ENCODE results near the gene PSMD13.
"Not testable (repeated sequence)": the region's sequence is repeated elsewhere in the genome, so short reads cannot be mapped to it uniquely, and the experiment has no call there.

Gene PSMD13

GRCh38 chr11:279040-279965 is 42.5 kb downstream of the PSMD13 start:
- no peak for DNase-seq

- no peak for DNase-seq
Observed at GRCh38 chr11:279966-280705, 43.4 kb downstream of the PSMD13 start.

- no peak for DNase-seq
Observed at GRCh38 chr11:280706-281485, 44.1 kb downstream of the PSMD13 start.

GRCh38 chr11:281486-282161 is 44.8 kb downstream of the PSMD13 start:
- DNase-seq: no peak

- no peak for DNase-seq
Observed at GRCh38 chr11:282171-282570, 45.4 kb downstream of the PSMD13 start.

- no peak for DNase-seq
Observed at GRCh38 chr11:282630-283360, 46.0 kb downstream of the PSMD13 start.

GRCh38 chr11:283405-284104 is 46.8 kb downstream of the PSMD13 start:
- no peak for DNase-seq

- DNase-seq: no peak
Observed at GRCh38 chr11:284105-285020, 47.6 kb downstream of the PSMD13 start.

GRCh38 chr11:285021-285893 is 48.5 kb downstream of the PSMD13 start:
- DNase-seq: no peak

- DNase-seq: no peak
Observed at GRCh38 chr11:285894-286220, 49.1 kb downstream of the PSMD13 start.

GRCh38 chr11:286977-287820 is 50.4 kb downstream of the PSMD13 start:
- DNase-seq: not testable (repeated sequence)

- DNase-seq: no peak
Observed at GRCh38 chr11:287821-288477, 51.2 kb downstream of the PSMD13 start.

GRCh38 chr11:288478-289397 is 52.0 kb downstream of the PSMD13 start, which contains the start of gene PGGHG:
PGGHG (plus strand) TSS chr11:289126; CDS start chr11:289817, 691 bp downstream.
- DNase-seq: no peak

GRCh38 chr11:289398-289711 is 52.6 kb downstream of the PSMD13 start:
- no peak for DNase-seq

- DNase-seq: no peak
Observed at GRCh38 chr11:289712-290620, 53.2 kb downstream of the PSMD13 start.
